ENCODE data around the gene OLFML2B.
A peak's percentile ranks its signal among the peaks of the same experiment; 100 is the strongest.

OLFML2B gene

DNA sequence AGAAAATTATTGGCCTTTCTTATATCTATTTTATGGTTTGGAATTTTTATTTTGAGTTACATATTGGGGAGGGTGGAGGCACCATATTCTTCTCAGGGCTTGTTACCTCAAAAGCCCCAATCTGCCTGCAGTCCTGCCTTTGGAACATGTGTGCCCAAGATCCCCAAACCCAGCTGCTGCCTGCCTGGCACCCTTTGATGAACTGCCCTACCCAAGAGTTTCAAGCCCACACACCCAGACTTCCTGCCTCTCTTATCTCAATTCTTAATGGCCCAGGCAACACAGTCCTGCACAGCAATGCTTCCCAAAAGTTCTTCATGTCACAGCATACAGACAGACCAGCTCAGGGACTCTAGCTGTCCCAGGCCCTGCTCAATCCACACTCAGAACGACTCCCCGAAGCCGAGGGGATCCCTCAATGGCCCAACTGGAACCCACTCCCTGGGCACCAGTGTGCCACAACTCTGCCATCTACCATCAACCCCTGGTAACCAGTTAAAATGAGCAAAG, 19.2 kb downstream of the OLFML2B start:
- DNase-seq, result no peak

DNA sequence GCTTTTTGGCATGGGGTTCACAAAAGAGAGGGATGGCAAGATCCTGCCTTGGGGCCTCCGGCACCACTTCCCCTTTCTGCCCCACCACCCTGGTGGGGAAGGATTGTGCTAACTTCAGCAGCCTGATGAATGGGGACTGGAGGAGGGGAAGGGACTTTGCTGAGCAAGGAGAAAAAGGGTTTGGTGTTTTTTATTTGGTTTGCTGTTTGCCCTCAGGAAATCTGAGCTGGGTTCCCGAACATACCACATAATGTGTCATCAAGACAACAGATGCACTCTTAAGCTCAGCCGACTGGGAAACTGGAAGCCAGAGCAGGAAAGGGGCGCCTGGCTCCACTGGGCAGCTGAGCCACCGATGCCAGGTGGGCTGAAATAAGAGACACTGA, 19.8 kb downstream of the OLFML2B start:
- no peak for DNase-seq

DNA sequence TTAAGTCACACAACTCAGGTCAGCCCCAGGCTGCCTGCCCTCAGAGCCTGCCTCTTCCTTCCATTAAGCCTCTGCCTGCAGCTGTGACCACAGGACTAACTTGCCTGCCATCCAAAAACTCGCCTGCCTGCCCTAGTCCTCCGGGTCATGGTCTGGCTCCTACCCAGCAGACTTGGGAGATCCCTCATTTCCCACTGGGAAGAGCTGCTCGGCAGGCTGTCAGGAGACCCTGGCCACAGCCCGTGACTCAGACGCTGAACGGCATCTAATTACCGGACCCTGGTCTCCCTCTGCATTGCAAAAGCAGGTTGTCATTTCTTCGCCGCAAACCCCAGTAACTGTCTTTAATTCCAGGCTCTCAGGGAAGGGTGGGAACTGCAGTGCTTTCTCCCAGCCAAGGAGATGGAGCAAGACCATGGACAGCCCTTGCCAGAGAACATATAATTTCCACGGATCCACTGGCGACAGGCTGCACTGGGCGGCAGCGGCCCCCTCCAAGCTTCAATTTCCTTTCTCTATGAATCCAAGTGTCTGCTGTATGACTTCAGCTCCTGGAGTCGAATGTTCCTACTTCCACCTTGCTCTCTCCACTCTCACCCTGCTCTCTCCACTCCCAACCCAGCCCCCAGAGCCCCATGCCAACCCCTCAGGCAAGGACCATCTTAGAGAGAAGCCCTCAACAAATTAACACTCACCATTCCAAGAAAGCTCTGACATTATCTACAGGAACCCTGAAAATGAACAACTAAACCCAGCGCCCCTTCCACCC, 20.4 kb downstream of the OLFML2B start:
- no peak for DNase-seq

DNA sequence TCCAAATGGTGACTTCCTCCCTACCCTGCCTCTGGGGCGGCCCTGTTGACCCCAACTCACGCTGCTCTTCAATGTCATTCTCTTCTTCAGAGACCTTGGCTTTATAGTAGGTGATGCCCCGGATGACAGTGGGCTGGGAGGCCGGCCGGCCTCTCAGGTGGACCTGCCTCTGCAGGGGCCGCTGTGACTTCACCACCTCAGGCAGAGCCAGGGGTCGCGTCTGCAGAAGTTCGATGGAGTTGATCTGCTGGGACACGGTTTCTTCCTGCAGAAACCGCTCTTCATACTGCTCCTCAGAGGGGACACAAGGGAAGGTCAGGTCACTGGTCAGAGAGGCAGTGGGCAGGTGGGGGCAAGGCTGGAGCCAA, 23.6 kb downstream of the OLFML2B start:
- no peak for DNase-seq

DNA sequence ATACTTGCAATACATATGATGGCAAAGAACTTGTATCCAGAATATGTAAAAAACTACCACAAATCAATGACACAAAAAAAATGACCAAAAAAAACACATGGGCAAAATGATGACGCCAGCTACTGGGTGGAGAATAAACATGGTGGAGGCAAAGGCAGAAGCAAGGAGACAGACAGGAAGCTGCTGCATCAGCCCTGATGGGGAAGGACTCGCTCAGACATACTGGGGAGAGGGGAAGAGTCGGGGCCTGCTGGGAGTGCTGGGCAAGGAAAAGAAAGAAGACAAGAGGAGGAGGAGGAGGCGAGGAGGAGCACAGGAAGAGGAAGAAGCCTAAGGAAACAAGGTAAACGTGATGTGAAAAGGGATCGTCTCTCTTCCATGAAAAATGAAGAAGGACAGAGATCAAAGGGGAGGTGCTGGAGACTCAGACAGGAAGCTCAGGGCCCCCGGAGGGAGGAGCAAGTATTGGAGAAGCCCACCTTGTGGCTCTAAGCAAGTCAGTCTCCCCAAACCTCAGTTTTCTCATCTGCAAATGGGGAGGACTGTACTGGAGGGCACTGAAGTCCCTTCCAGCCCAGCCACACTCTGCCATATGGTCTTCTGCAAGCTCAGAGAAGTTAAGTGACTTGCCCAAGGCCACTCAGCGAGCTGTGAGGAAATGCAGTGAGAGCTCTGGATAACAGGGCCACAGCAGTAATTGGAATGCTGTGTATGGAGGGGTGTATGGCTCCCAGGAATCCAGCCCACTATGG, 24.2 kb downstream of the OLFML2B start:
- no peak for DNase-seq

DNA sequence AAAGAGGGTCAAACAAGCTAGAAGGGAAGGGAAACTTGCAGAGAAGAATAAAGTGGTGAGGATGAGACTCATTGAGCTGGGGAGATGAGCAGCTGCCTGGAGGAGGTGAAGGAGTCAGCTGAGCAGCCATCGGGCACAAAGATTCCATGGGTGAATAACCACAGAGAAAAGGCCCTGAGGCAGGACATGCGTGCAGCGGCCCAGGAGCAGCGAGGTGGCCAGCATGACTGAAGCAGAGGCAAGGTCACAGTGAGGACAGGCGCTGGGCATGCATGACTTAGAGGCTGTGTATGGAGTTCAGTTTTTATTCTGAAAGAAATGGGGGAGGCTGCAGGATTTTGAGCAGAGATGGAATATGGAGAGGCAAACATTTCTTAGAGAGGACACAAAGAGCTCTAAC, 24.9 kb downstream of the OLFML2B start:
- no peak for DNase-seq

GRCh38 chr1:161997152-161997551, 26.5 kb downstream of the OLFML2B start:
- no peak for DNase-seq

GRCh38 chr1:161994175-161994668, 29.4 kb downstream of the OLFML2B start:
- no peak for DNase-seq

GRCh38 chr1:161993576-161993975, 30.1 kb downstream of the OLFML2B start:
- no peak for DNase-seq

DNA sequence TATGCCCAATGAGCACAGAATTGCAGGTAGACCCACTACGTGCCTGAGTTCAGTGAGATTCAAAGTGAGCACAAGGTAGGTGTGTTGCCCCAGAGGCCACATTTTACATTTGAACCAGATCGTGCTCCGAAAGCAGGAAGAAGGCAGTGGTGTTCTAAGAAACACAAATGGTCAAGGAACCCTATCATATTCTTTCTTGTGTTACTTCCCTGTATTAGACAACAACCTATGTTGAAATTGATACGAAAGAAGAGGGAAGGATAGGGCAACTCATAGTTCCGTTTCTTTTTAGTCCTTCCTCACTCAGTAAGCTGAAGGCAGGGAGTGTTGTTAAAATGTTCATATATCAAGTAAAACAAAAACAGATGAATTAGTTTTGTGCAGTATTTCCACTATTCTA, 33.9 kb downstream of the OLFML2B start:
- DNase-seq, result no peak

DNA sequence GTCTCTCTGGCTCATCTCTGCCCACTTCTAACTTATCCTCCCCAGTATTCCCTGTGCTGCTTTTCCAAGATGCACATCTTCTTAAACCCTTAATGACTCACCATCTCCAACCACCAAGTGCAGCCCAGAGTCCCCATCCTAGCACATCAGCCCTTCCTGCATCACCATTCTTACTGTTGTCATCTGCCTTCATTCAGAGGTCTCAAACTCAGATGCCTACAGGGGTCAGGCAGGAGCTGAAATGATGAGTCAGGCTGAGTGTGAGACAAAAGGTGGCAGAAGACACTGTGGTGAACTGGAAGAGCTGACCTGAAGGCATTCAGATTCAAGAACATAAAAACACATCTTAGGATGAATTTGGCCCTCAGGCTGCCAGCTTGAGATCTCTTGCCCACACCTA, 34.6 kb downstream of the OLFML2B start:
- DNase-seq, result no peak

GRCh38 chr1:161988413-161988812, 35.3 kb downstream of the OLFML2B start:
- DNase-seq, result no peak

GRCh38 chr1:161987872-161988271, 35.8 kb downstream of the OLFML2B start:
- no peak for DNase-seq

- DNase-seq, result no peak
Measured at GRCh38 chr1:161987303-161987702, 36.4 kb downstream of the OLFML2B start.

- peak; percentile 85 for DNase-seq
Measured at GRCh38 chr1:161986328-161986727, 37.3 kb downstream of the OLFML2B start.

DNA sequence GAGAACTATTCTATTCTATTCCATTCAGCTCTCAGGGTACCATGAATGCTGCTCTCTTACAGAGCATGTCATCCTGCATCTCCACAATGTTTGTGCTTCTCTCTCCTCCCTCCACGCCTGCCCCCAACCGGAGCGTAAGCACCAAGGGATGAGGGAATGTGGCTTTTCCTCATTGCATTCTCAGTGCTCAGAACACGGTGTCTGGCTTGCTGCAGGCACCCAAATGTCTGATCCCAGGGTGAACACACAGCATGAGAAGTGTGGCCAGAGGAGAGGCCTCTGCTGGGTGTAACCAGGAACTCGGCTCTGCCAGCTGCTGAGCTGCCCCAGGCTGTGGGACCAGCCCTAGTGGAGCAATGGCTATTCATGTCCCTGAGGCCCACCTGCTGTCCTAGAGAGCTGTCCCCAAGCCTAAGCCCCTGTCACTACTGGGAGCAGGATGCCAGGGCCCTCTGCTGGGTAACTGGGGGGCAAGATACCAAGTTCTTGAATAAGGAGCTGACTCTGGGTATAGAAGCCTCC, 38.3 kb downstream of the OLFML2B start:
- no peak for DNase-seq

- DNase-seq, result no peak
Measured at GRCh38 chr1:161983725-161984124, 39.9 kb downstream of the OLFML2B start.

- DNase-seq, result no peak
Measured at GRCh38 chr1:161982917-161983316, 40.8 kb downstream of the OLFML2B start.

DNA sequence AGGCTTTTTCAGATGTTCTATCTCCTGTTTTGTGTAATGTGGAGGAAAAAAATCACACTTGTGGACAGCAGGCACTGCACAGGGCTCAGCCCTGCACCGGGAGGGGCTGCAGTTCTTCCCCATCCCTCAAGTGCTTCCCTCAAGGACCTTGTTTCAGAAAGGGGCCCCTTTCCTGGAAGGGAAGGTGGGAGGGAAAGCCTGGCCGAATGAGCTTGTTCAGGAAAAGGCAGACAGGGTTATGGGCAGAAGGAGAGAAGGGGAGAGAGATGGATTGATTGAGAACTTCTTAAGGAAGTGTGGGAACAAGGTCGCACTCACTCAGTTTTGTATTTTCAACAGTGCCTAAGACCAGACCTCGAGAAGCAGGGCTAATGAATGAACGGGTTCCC, 41.2 kb downstream of the OLFML2B start:
- no peak for DNase-seq

DNA sequence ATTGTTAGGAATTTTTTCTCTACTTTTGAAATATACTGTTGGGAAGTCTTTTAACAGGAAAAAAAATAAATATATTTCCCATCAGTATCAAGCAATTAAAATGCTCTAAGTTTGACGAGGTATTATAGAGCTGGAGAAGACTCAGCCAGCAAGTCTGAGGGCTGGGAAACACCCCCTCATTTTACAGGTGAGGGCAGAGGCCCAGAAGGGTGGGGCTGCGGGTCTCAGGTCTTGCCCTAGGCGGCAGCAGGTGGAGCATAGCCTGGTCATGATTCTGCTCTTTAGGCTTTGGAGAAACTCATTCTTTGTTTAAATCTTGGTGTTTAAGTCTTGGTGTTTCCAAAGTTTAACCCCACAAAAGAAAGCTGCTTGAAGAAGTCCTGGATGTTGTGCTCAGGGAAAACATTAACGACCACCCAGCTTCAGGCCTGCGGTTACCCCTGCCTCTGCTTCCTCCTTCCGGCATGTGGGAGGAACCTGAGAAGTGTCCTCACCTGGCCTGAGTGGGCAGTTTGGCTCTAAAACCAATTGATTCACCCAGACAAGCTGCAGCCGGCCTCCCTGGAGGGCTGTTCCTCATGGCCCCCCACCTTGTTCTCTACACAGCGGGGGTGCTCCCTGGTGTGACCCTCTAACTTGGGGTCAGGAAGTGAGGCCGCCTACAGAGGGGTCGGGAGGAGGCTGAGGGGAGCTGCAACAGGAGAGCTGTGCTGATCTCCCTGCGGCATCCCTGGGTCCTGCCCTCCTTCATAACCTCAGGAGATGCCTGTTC, 41.7 kb downstream of the OLFML2B start:
- no peak for DNase-seq

DNA sequence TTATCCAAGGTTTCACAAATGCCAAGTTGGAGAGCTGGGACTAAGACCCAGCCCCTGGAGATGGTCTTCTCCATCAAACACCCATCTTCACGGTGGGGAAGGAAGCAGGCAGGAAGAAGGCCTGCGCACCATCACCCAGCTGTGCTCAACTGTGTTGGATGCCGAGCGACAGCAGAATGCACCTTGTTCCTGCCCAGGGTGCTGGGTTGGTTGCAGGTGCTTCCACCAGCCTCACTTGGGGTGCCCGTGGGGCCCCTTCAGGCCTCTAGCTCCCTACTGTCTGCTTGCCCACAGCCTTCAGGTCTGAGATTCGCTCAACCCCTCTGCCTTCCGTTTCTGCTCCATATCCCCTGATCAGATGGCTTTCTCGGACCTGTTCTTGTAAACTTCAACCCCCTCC, 42.5 kb downstream of the OLFML2B start:
- no peak for DNase-seq

GRCh38 chr1:161978011-161978790, 45.5 kb downstream of the OLFML2B start:
- no peak for DNase-seq

Data from NCI-H446 treated with DMSO at 0.1 percent for 48 hours (cell line).